HEK293 (cell line): ENCODE data around the gene USHBP1.

Experiments used
- EGR2 ChIP-seq: fragments of 450-650 bp; formaldehyde crosslinking; IDR thresholded peaks from 2 replicates; pipeline ENCODE4 v1.5.1; 2016; ENCODE audit warnings: low read depth, missing biosample characterization, missing genetic modification characterization
- FEZF1 ChIP-seq: fragments of 450-650 bp; formaldehyde crosslinking; IDR thresholded peaks from 2 replicates; pipeline ENCODE4 v1.5.1; 2016; ENCODE audit warnings: missing biosample characterization, missing genetic modification characterization
- GLI2 ChIP-seq: fragments of 450-650 bp; formaldehyde crosslinking; IDR thresholded peaks from 2 replicates; pipeline ENCODE4; 2017; ENCODE audit warnings: missing biosample characterization, missing genetic modification characterization, low read depth, borderline replicate concordance
- GLIS1 ChIP-seq: fragments of 450-650 bp; formaldehyde crosslinking; IDR thresholded peaks from 2 replicates; pipeline ENCODE4 v1.5.1; 2016; ENCODE audit warnings: missing biosample characterization, missing genetic modification characterization
- KLF8 ChIP-seq: fragments of 450-650 bp; formaldehyde crosslinking; IDR thresholded peaks from 2 replicates; pipeline ENCODE4 v1.5.1; 2016; ENCODE audit warnings: missing biosample characterization, missing genetic modification characterization
- KLF9 ChIP-seq: fragments of 450-650 bp; formaldehyde crosslinking; IDR thresholded peaks from 2 replicates; pipeline ENCODE4 v1.5.1; 2016; ENCODE audit warnings: missing biosample characterization, missing genetic modification characterization, low read depth
- SCRT1 ChIP-seq: fragments of 450-650 bp; formaldehyde crosslinking; IDR thresholded peaks from 2 replicates; pipeline ENCODE4 v1.5.1; 2016; ENCODE audit warnings: missing biosample characterization, missing genetic modification characterization, borderline replicate concordance
- SETDB1 ChIP-seq: IDR thresholded peaks from one replicate; pipeline ENCODE4 v1.6.1; 2017; ENCODE audit warnings: mild to moderate bottlenecking, low read length, moderate library complexity, mixed read lengths; ENCODE audit not compliant: insufficient read length
- ZBTB11 ChIP-seq: fragments of 450-650 bp; formaldehyde crosslinking; conservative IDR thresholded peaks from 2 replicates; pipeline ENCODE4 v1.5.1; 2016; ENCODE audit warnings: low read depth, missing biosample characterization, missing genetic modification characterization
- ZBTB17 ChIP-seq: fragments of 450-650 bp; formaldehyde crosslinking; IDR thresholded peaks from 2 replicates; pipeline ENCODE4 v1.5.1; 2016; ENCODE audit warnings: missing biosample characterization, missing genetic modification characterization
- ZFP69B ChIP-seq: fragments of 450-650 bp; formaldehyde crosslinking; IDR thresholded peaks from 2 replicates; pipeline ENCODE4 v1.5.1; 2016; ENCODE audit warnings: missing biosample characterization, missing genetic modification characterization
- ZNF121 ChIP-seq: fragments of 450-650 bp; formaldehyde crosslinking; IDR thresholded peaks from 2 replicates; pipeline ENCODE4 v1.5.1; 2016; ENCODE audit warnings: missing biosample characterization, missing genetic modification characterization
- ZNF292 ChIP-seq: fragments of 450-650 bp; formaldehyde crosslinking; IDR thresholded peaks from 2 replicates; pipeline ENCODE4 v1.5.1; 2016; ENCODE audit warnings: low read depth, missing biosample characterization, missing genetic modification characterization, borderline replicate concordance
- ZNF335 ChIP-seq: fragments of 450-650 bp; formaldehyde crosslinking; conservative IDR thresholded peaks from 2 replicates; pipeline ENCODE4 v1.5.1; 2016; ENCODE audit warnings: missing biosample characterization, missing genetic modification characterization
- ZNF37A ChIP-seq: fragments of 450-650 bp; IDR thresholded peaks from 2 replicates; pipeline ENCODE4 v1.5.1; 2018; ENCODE audit warnings: missing biosample characterization, missing genetic modification characterization
- ZNF391 ChIP-seq: fragments of 450-650 bp; formaldehyde crosslinking; IDR thresholded peaks from 2 replicates; pipeline ENCODE4 v1.5.1; 2016; ENCODE audit warnings: low read depth, missing biosample characterization, missing genetic modification characterization, borderline replicate concordance
- ZNF404 ChIP-seq: fragments of 450-650 bp; formaldehyde crosslinking; IDR thresholded peaks from 2 replicates; pipeline ENCODE4 v1.5.1; 2017; ENCODE audit warnings: missing biosample characterization, missing genetic modification characterization
- ZNF530 ChIP-seq: fragments of 450-650 bp; formaldehyde crosslinking; IDR thresholded peaks from 2 replicates; pipeline ENCODE4 v1.5.1; 2016; ENCODE audit warnings: low read depth, missing biosample characterization, missing genetic modification characterization
- ZNF549 ChIP-seq: fragments of 450-650 bp; IDR thresholded peaks from 2 replicates; pipeline ENCODE4 v1.5.1; 2018; ENCODE audit warnings: missing biosample characterization, missing genetic modification characterization, mild to moderate bottlenecking, inconsistent platforms, moderate library complexity
- ZNF555 ChIP-seq: fragments of 450-650 bp; formaldehyde crosslinking; conservative IDR thresholded peaks from 2 replicates; pipeline ENCODE4 v1.5.1; 2017; ENCODE audit warnings: missing biosample characterization, mild to moderate bottlenecking, missing genetic modification characterization, inconsistent platforms
- ZNF560 ChIP-seq: fragments of 450-650 bp; formaldehyde crosslinking; IDR thresholded peaks from 2 replicates; pipeline ENCODE4 v1.5.1; 2017; ENCODE audit warnings: missing biosample characterization, missing genetic modification characterization, borderline replicate concordance
- ZNF596 ChIP-seq: fragments of 450-650 bp; IDR thresholded peaks from 2 replicates; pipeline ENCODE4 v1.5.0; 2018; ENCODE audit warnings: missing biosample characterization, mild to moderate bottlenecking, missing genetic modification characterization, moderate library complexity
- ZNF654 ChIP-seq: fragments of 450-650 bp; formaldehyde crosslinking; IDR thresholded peaks from 2 replicates; pipeline ENCODE4 v1.5.1; 2016; ENCODE audit warnings: low read depth, missing biosample characterization, missing genetic modification characterization
- ZNF670 ChIP-seq: fragments of 450-650 bp; formaldehyde crosslinking; IDR thresholded peaks from 2 replicates; pipeline ENCODE4 v1.5.1; 2016; ENCODE audit warnings: missing biosample characterization, missing genetic modification characterization, low read depth
- ZNF785 ChIP-seq: fragments of 450-650 bp; formaldehyde crosslinking; IDR thresholded peaks from 2 replicates; pipeline ENCODE4 v1.5.1; 2016; ENCODE audit warnings: missing biosample characterization, missing genetic modification characterization
- ZNF791 ChIP-seq: fragments of 450-650 bp; formaldehyde crosslinking; IDR thresholded peaks from 2 replicates; pipeline ENCODE4 v1.5.1; 2016; ENCODE audit warnings: missing biosample characterization, missing genetic modification characterization
- ZNF837 ChIP-seq: fragments of 450-650 bp; formaldehyde crosslinking; IDR thresholded peaks from 2 replicates; pipeline ENCODE4 v1.5.1; 2016; ENCODE audit warnings: missing biosample characterization, missing genetic modification characterization
- ZXDB ChIP-seq: fragments of 450-650 bp; formaldehyde crosslinking; IDR thresholded peaks from 2 replicates; pipeline ENCODE4 v1.5.1; 2016; ENCODE audit warnings: missing biosample characterization, missing genetic modification characterization
- TF ChIP-seq, protein P1 (sequence below): fragments of 450-650 bp; formaldehyde crosslinking; IDR thresholded peaks from 2 replicates; pipeline ENCODE4 v1.5.1; 2016; ENCODE audit warnings: missing biosample characterization, missing genetic modification characterization, low read depth
- TF ChIP-seq, protein P2 (sequence below): fragments of 450-650 bp; IDR thresholded peaks from 2 replicates; pipeline ENCODE4 v1.5.1; 2018; ENCODE audit warnings: missing biosample characterization, mild to moderate bottlenecking, missing genetic modification characterization
- TF ChIP-seq, protein P3 (sequence below): fragments of 450-650 bp; formaldehyde crosslinking; IDR thresholded peaks from 2 replicates; pipeline ENCODE4 v1.5.1; 2017; ENCODE audit warnings: missing biosample characterization, missing genetic modification characterization

Gene USHBP1

DNA sequence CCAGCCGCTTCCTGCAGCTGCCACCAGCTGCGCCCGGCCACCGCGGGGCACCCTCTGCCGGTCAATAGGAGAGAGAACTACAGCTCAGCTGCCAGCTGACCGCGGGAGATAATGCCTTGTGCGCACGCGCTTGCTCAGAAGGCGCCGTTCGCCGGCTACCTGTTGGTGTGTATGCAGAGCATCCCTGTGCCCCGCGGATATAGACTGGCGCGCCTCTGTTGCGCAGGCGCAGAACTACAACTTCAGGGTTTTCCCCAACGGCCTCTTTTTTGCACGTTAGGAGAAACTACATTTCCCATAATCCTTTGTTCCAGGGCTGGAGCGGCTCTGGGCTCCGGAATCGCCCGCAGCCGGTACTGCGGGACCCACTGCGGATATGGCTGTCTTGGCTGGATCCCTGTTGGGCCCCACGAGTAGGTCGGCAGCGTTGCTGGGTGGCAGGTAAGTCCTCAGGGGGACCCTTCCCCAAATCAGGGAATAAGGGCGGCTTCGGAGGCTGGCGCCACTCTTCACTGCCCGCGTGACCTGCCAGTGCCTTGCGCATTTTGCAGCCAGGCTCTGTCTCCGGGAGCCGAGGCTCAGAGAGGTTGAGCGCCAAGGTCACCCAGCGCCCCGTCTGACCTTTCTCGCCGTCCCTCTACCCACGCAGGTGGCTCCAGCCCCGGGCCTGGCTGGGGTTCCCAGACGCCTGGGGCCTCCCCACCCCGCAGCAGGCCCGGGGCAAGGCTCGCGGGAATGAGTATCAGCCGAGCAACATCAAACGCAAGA is 41.2 kb upstream of the USHBP1 start, which contains the start of gene MRPL34 (continued):
- TF ChIP-seq ZBTB11 (tag by site-specific recombination) (peak; percentile 56), ZNF391 (tag by site-specific recombination) (no peak), ZNF37A (tag by site-specific recombination) (no peak), EGR2 (tag by site-specific recombination) (no peak), ZNF837 (tag by site-specific recombination) (no peak), ZXDB (peak; percentile 61; the same call in 1 of the 2 replicates), GLIS1 (tag by site-specific recombination) (peak; percentile 97), SCRT1 (tag by site-specific recombination) (peak; percentile 96), FEZF1 (tag by site-specific recombination) (peak; percentile 87), ZNF121 (tag by site-specific recombination) (no peak), ZNF785 (tag by site-specific recombination) (no peak), ZNF596 (peak; percentile 45; the same call in 1 of the 2 replicates), ZNF292 (tag by site-specific recombination) (no peak), GLI2 (no peak), ZNF404 (tag by site-specific recombination) (no peak), ZFP69B (tag by site-specific recombination) (peak; percentile 99), ZNF560 (tag by site-specific recombination) (no peak), ZBTB17 (tag by site-specific recombination) (peak; percentile 96), KLF9 (tag by site-specific recombination) (no peak), KLF8 (tag by site-specific recombination) (peak; percentile 43; the same call in 1 of the 2 replicates), ZNF555 (tag by site-specific recombination) (no peak), ZNF654 (peak; percentile 37), ZNF670 (no peak), SETDB1 (no peak), ZNF549 (tag by site-specific recombination) (no peak), ZNF335 (tag by site-specific recombination) (peak; percentile 100), ZNF530 (tag by site-specific recombination) (no peak), ZNF791 (tag by site-specific recombination) (no peak)
- TF ChIP-seq, protein P1, sequence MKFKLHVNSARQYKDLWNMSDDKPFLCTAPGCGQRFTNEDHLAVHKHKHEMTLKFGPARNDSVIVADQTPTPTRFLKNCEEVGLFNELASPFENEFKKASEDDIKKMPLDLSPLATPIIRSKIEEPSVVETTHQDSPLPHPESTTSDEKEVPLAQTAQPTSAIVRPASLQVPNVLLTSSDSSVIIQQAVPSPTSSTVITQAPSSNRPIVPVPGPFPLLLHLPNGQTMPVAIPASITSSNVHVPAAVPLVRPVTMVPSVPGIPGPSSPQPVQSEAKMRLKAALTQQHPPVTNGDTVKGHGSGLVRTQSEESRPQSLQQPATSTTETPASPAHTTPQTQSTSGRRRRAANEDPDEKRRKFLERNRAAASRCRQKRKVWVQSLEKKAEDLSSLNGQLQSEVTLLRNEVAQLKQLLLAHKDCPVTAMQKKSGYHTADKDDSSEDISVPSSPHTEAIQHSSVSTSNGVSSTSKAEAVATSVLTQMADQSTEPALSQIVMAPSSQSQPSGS (tag by site-specific recombination): no peak
- TF ChIP-seq, protein P2, sequence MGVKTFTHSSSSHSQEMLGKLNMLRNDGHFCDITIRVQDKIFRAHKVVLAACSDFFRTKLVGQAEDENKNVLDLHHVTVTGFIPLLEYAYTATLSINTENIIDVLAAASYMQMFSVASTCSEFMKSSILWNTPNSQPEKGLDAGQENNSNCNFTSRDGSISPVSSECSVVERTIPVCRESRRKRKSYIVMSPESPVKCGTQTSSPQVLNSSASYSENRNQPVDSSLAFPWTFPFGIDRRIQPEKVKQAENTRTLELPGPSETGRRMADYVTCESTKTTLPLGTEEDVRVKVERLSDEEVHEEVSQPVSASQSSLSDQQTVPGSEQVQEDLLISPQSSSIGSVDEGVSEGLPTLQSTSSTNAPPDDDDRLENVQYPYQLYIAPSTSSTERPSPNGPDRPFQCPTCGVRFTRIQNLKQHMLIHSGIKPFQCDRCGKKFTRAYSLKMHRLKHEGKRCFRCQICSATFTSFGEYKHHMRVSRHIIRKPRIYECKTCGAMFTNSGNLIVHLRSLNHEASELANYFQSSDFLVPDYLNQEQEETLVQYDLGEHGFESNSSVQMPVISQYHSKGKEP (tag by site-specific recombination): no peak; the same call in 1 of the 2 replicates
- TF ChIP-seq, protein P3, sequence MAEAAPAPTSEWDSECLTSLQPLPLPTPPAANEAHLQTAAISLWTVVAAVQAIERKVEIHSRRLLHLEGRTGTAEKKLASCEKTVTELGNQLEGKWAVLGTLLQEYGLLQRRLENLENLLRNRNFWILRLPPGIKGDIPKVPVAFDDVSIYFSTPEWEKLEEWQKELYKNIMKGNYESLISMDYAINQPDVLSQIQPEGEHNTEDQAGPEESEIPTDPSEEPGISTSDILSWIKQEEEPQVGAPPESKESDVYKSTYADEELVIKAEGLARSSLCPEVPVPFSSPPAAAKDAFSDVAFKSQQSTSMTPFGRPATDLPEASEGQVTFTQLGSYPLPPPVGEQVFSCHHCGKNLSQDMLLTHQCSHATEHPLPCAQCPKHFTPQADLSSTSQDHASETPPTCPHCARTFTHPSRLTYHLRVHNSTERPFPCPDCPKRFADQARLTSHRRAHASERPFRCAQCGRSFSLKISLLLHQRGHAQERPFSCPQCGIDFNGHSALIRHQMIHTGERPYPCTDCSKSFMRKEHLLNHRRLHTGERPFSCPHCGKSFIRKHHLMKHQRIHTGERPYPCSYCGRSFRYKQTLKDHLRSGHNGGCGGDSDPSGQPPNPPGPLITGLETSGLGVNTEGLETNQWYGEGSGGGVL (tag by site-specific recombination): no peak
